ENCODE data around the gene ZNF584.
"Not testable (repeated sequence)": the region's sequence is repeated elsewhere in the genome, so short reads cannot be mapped to it uniquely, and the experiment has no call there.

Gene ZNF584

GRCh38 chr19:58439576-58440554 lies 31.4 kb downstream of the ZNF584 start, which contains the start of gene ZNF132 (continued):
- no peak for TF ChIP-seq ZBTB21 (tag by site-specific recombination; IDR thresholded peaks at IDR 0.05)
- TF ChIP-seq ZNF623 (tag by site-specific recombination; IDR thresholded peaks at IDR 0.05), result no peak

DNA sequence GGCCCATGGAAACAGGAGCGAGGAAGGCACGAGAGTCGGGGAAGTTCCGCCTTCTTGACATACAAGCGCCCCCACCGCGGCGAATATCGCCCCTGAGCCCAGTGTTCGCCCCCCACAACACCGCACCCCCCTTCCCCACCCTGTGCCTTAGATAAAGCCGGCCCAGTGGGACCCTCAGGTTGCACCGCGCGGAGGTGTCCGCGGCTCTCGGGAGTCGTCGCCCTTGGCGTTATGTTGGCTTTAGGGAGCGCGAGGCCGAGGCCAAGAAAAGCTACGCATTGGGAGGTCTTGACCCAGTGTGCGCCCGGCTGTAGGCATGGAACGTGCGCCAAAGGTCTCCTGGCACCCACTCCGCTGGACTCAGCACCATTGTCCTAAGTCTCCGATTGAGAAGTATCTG lies 32.1 kb downstream of the ZNF584 start:
- CTCF ChIA-PET, result no interaction called here
- H3K4me1 ChIP-seq (ENCODE audit: control insufficient read depth, insufficient read depth, low read length), result no peaks in the 10 kb centered on the region
- H3K36me3 ChIP-seq (ENCODE audit: control insufficient read depth in 2 of 2, insufficient read depth in 1 of 2, low read length in 2 of 2), result no peaks in the 10 kb centered on the region
- H3K9me3 ChIP-seq (ENCODE audit: control insufficient read depth, insufficient read depth, low read depth, low read length), result no peaks in the 10 kb centered on the region; the same call in 1 of the 2 replicates
- no peak overlapping the region for H3K27ac ChIP-seq (ENCODE audit: extremely low read depth, low read depth, low read length)
- H3K4me3 ChIP-seq (ENCODE audit: low read depth, low read length), result no peak overlapping the region
- no peak for TF ChIP-seq EGR2 (tag by site-specific recombination; IDR thresholded peaks at IDR 0.05; ENCODE audit: low read depth)
- POLR2A ChIA-PET, result no interaction called here

GRCh38 chr19:58442986-58443385 lies 34.5 kb downstream of the ZNF584 start:
- H3K9me3 ChIP-seq (ENCODE audit: control insufficient read depth, insufficient read depth, low read depth, low read length); H3K27ac ChIP-seq (ENCODE audit: extremely low read depth, low read depth, low read length); H3K4me1 ChIP-seq (ENCODE audit: control insufficient read depth, insufficient read depth, low read length); H3K4me3 ChIP-seq (ENCODE audit: low read depth, low read length); H3K36me3 ChIP-seq (ENCODE audit: control insufficient read depth in 2 of 2, insufficient read depth in 1 of 2, low read length in 2 of 2): not testable (repeated sequence)
- POLR2A ChIA-PET, result interaction anchor here (0.8 to 1.2 kb wide), 3 partner anchors 8 to 146 kb away, joined by 3 read pairs; partner anchors contain the start of genes ZNF324B and ZNF497
- CTCF ChIA-PET, result interaction anchor here (0.6 kb wide), 1 partner anchor 1832 kb away, joined by 3 read pairs; no protein-coding TSS in a partner anchor

DNA sequence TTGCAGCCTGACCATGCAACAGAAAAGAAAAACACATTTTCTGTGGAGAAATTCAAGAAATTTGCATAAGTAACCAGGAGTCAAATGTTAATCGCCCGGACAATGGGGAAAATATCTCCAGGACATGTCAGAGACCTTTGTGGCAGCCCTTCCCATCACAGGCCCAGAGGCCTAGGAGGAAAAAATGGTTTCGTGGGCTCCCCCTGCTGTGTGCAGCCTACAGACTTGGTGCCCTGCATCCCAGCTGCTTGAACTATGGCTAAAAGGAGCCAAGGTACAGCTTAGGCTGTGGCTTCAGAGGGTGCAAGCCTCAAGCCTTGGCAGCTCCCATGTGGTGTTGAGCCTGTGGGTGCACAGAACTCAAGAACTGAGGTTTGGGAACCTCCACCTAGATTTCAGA lies 40.4 kb downstream of the ZNF584 start:
- TF ChIP-seq ZNF585B (tag by site-specific recombination; IDR thresholded peaks at IDR 0.05) (peak; percentile 98), SETDB1 (IDR thresholded peaks at IDR 0.05; ENCODE audit: insufficient read length, low read length) (peak; percentile 83), ZNF549 (tag by site-specific recombination; IDR thresholded peaks at IDR 0.05) (peak; percentile 30; the same call in 1 of the 2 replicates)
- H3K27ac ChIP-seq (ENCODE audit: extremely low read depth, low read depth, low read length); POLR2A ChIA-PET; H3K4me3 ChIP-seq (ENCODE audit: low read depth, low read length); H3K9me3 ChIP-seq (ENCODE audit: control insufficient read depth, insufficient read depth, low read depth, low read length); H3K4me1 ChIP-seq (ENCODE audit: control insufficient read depth, insufficient read depth, low read length); H3K36me3 ChIP-seq (ENCODE audit: control insufficient read depth in 2 of 2, insufficient read depth in 1 of 2, low read length in 2 of 2); CTCF ChIA-PET: not testable (repeated sequence)

GRCh38 chr19:58449980-58450379 lies 41.5 kb downstream of the ZNF584 start:
- ChIA-PET CTCF (interaction anchor here (0.7 to 1.8 kb wide), 3 partner anchors 14 to 69 kb away, joined by 3 to 6 read pairs (median 4); partner anchors contain the start of gene ZBTB45), POLR2A (interaction anchor here (2.0 to 2.5 kb wide), 2 partner anchors 25 to 42 kb away, joined by 9 to 23 read pairs; partner anchors contain the start of gene ZNF584)
- H3K9me3 ChIP-seq (ENCODE audit: control insufficient read depth, insufficient read depth, low read depth, low read length); H3K4me3 ChIP-seq (ENCODE audit: low read depth, low read length); H3K27ac ChIP-seq (ENCODE audit: extremely low read depth, low read depth, low read length); H3K4me1 ChIP-seq (ENCODE audit: control insufficient read depth, insufficient read depth, low read length): not testable (repeated sequence)
- peaks cover 3 to 15% of the 10 kb centered on the region in 2 experiments; a peak in 2 of 3 replicates for H3K36me3 ChIP-seq (ENCODE audit: control insufficient read depth in 2 of 2, insufficient read depth in 1 of 2, low read length in 2 of 2)

DNA sequence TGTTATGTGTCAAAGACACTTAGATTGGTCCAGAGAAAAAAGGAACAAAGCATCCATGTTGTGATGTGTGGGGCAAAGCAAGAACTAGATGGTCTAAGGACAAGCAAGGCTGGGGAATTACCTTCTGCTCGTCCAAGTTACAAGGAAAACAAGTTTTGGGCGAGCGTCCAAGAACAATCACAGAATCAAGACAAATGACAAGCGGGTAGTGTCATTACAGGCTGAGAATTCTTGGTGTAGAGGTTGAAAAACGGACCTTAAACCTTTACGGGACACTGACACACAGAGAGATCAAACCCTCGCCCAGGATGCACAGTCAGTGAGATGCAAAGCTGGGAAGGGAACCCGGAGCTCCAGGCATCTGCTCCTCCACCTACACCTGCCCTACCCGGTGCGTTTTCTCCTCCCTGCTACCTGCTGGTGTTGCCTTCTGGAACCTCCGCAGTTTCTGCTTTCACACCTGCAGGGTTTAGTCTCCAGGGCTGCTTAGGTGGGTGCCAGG lies 42.5 kb downstream of the ZNF584 start:
- Histone ChIP-seq H3K4me1 (ENCODE audit: control insufficient read depth, insufficient read depth, low read length) (peaks cover 7% of the 10 kb centered on the region; the same call in 1 of the 2 replicates), H3K27ac (ENCODE audit: extremely low read depth, low read depth, low read length) (no peak overlapping the region), H3K36me3 (ENCODE audit: control insufficient read depth in 2 of 2, insufficient read depth in 1 of 2, low read length in 2 of 2) (peaks cover 3 to 16% of the 10 kb centered on the region in 2 experiments; a peak in 2 of 3 replicates), H3K4me3 (ENCODE audit: low read depth, low read length) (peak overlapping the region; percentile 93), H3K9me3 (ENCODE audit: control insufficient read depth, insufficient read depth, low read depth, low read length) (no peaks in the 10 kb centered on the region)
- ChIA-PET CTCF (interaction anchor here (0.7 to 1.8 kb wide), 4 partner anchors 15 to 68 kb away, joined by 3 to 6 read pairs (median 4); partner anchors contain the start of gene ZBTB45), POLR2A (interaction anchor here (0.6 to 2.5 kb wide), 21 partner anchors 8 to 124 kb away, joined by 3 to 23 read pairs (median 4); partner anchors contain the start of genes TRIM28, ZBTB45, ZNF497 and ZNF584)
- TF ChIP-seq ZNF510 (tag by site-specific recombination; IDR thresholded peaks at IDR 0.05; ENCODE audit: insufficient replicate concordance) (no peak), ZNF391 (tag by site-specific recombination; IDR thresholded peaks at IDR 0.05; ENCODE audit: borderline replicate concordance, low read depth) (no peak), ZNF768 (tag by site-specific recombination; IDR thresholded peaks at IDR 0.05) (peak; percentile 4; the same call in 1 of the 2 replicates), ZNF677 (tag by site-specific recombination; IDR thresholded peaks at IDR 0.05) (no peak), ZSCAN4 (tag by site-specific recombination; IDR thresholded peaks at IDR 0.05) (no peak), ZNF830 (tag by site-specific recombination; IDR thresholded peaks at IDR 0.05; ENCODE audit: low read depth) (no peak), ZNF561 (tag by site-specific recombination; IDR thresholded peaks at IDR 0.05; ENCODE audit: borderline replicate concordance) (no peak), HOXC10 (CRISPR knock-in tag; IDR thresholded peaks at IDR 0.05) (no peak; the same call in 1 of the 2 replicates), ZNF366 (tag by site-specific recombination; conservative IDR thresholded peaks at IDR 0.05) (peak; percentile 52; the same call in 1 of the 2 replicates), ZFP69B (tag by site-specific recombination; IDR thresholded peaks at IDR 0.05) (no peak), ZNF280C (tag by site-specific recombination; IDR thresholded peaks at IDR 0.05) (no peak)
